Mucosa of descending colon (tissue), 3 donors: ENCODE measurements around the gene CADPS. TPM values are rescaled to one million over a fixed set of nuclear protein-coding genes. Genes with fewer than 3 reads are reported as not detected.

Source experiments
- ATAC-seq: fragments of 200-7000 bp; cut with Tn5 transposase; one replicate; pipeline ENCODE4 v1.9.1; 2020; ENCODE audit warnings: mild to moderate bottlenecking, moderate library complexity
- DNase-seq, 3 donors: peaks; one replicate each; pipeline ENCODE4 v3.0.0-alpha.2; 2020
- H3K36me3 ChIP-seq: fragments of 200-600 bp; one replicate; pipeline ENCODE4 v1.8.0; 2021; ENCODE audit warnings: low read depth, mild to moderate bottlenecking
- H3K4me1 ChIP-seq: fragments of 200-600 bp; one replicate; pipeline ENCODE4 v1.8.0; 2021; ENCODE audit warnings: low read depth, mild to moderate bottlenecking
- H3K4me3 ChIP-seq: fragments of 200-600 bp; one replicate; pipeline ENCODE4 v1.8.0; 2021; ENCODE audit warnings: mild to moderate bottlenecking
- H3K9me3 ChIP-seq: fragments of 200-600 bp; one replicate; pipeline ENCODE4 v1.8.0; 2021; ENCODE audit warnings: mild to moderate bottlenecking
- CTCF ChIP-seq: fragments of 200-600 bp; IDR thresholded peaks from one replicate; pipeline ENCODE4 v1.8.0; 2022; ENCODE audit warnings: antibody characterized with exemption, mild to moderate bottlenecking
- intact Hi-C, 2 donors: fragments of 100-400 bp; cut with DNase I in 1 of 2; cut with micrococcal nuclease in 1 of 2; formaldehyde crosslinking; loops; one replicate each; pipeline versions ENCODE4 v1.11.0 to v1.11.1; 2022; cut with DNase I, micrococcal nuclease
- total RNA-seq, 3 donors: library from RNA; stranded (reverse); fragmentation: NEBNext Ultra II Directional in 2 of 3; extraction: Animal tissue kit (Norgen Biotek cat#: 25700) in 2 of 3; gene quantifications; one replicate each; pipeline versions ENCODE4 v1.2.1 to v1.2.4, GENCODE V29; 2021 to 2023
- donor health status: DM: no; HTN: no; CAD: no; lungs with moderate emphysema.
- donor health status: DM: no; HTN: no; CAD: no.
- donor health status: DM: no; HTN: yes; CAD: no.

Gene CADPS
- total RNA-seq, 3 donors from 2014 or later = 3.7 to 6.2 (median 6.1) TPM

- intact Hi-C loops = no loop called here
- no peak for TF ChIP-seq CTCF
- ATAC-seq (no peak), DNase-seq (no peak)
- no peak overlapping the region for H3K4me3 ChIP-seq
- H3K9me3 ChIP-seq = no peaks in the 10 kb centered on the region
- no peaks in the 10 kb centered on the region for H3K4me1 ChIP-seq
- H3K36me3 ChIP-seq = no peaks in the 10 kb centered on the region
Measured at GRCh38 chr3:62809369-62809768, 65.8 kb downstream of the CADPS start.

- TF ChIP-seq CTCF = no peak
- Histone ChIP-seq H3K4me1 (no peaks in the 10 kb centered on the region), H3K36me3 (no peaks in the 10 kb centered on the region), H3K4me3 (no peak overlapping the region), H3K9me3 (no peaks in the 10 kb centered on the region)
- ATAC-seq (no peak), DNase-seq (no peak)
- intact Hi-C loops = no loop called here
Measured at GRCh38 chr3:62805580-62806277, 69.5 kb downstream of the CADPS start.

GRCh38 chr3:62805106-62805505, 70.1 kb downstream of the CADPS start:
- Histone ChIP-seq H3K9me3 (no peaks in the 10 kb centered on the region), H3K4me3 (no peak overlapping the region), H3K36me3 (no peaks in the 10 kb centered on the region), H3K4me1 (no peaks in the 10 kb centered on the region)
- DNase-seq (no peak), ATAC-seq (no peak)
- TF ChIP-seq CTCF = no peak
- intact Hi-C loops = no loop called here

- H3K4me3 ChIP-seq = no peak overlapping the region
Measured at GRCh38 chr3:62803276-62803675, 71.9 kb downstream of the CADPS start.

GRCh38 chr3:62798000-62798399, 77.2 kb downstream of the CADPS start:
- Histone ChIP-seq H3K4me1 (no peaks in the 10 kb centered on the region), H3K36me3 (no peaks in the 10 kb centered on the region), H3K9me3 (no peaks in the 10 kb centered on the region), H3K4me3 (no peak overlapping the region)
- TF ChIP-seq CTCF = no peak
- intact Hi-C loops = no loop called here
- peak in 1 of 3 donors; percentile 1 for DNase-seq
- ATAC-seq = no peak

More at GRCh38 chr3:62803276-62803675, 71.9 kb downstream of the CADPS start:
- no peak for ATAC-seq
- Histone ChIP-seq H3K36me3 (no peaks in the 10 kb centered on the region), H3K9me3 (no peaks in the 10 kb centered on the region), H3K4me1 (no peaks in the 10 kb centered on the region)
- intact Hi-C loops = no loop called here
- TF ChIP-seq CTCF = no peak
- DNase-seq = no peak
